Tibial nerve (tissue), 4 donors: ENCODE measurements around the gene TBRG4.

Experiments used
- CTCF ChIP-seq, 5 experiments: fragments of 200-600 bp in 3 of 5; fragments of 450-650 bp in 2 of 5; sonication (generic) in 3 of 5; IDR thresholded peaks; one replicate each; pipeline ENCODE4 v1.5.1; 2016 to 2019; ENCODE audit warnings: antibody characterized with exemption in 5 of 5, mild to moderate bottlenecking in 3 of 5, moderate library complexity in 2 of 5
- EP300 ChIP-seq, 2 donors: sonication (generic); formaldehyde crosslinking; IDR thresholded peaks; one replicate each; pipeline ENCODE4 v1.6.1; 2017; ENCODE audit warnings: antibody characterized with exemption in 2 of 2, mild to moderate bottlenecking in 1 of 2

- TF ChIP-seq EP300 (IDR thresholded peaks at IDR 0.05), result no peak
- TF ChIP-seq CTCF (IDR thresholded peaks at IDR 0.05), result no peak
Measured at GRCh38 chr7:45129181-45129800, 17.8 kb upstream of the TBRG4 start.
